Measurements from ENCODE around the gene CTNND2.
"Not testable (repeated sequence)": the region's sequence is repeated elsewhere in the genome, so short reads cannot be mapped to it uniquely, and the experiment has no call there.

Gene CTNND2

GRCh38 chr5:11121885-11122284 lies 782.4 kb downstream of the CTNND2 start:
- no peak overlapping the region for H2AFZ ChIP-seq (ENCODE audit: low read depth, low read length)
- H3K4me3 ChIP-seq (ENCODE audit: low read length) = no peak overlapping the region
- H3K9me3 ChIP-seq (ENCODE audit: low read length) = peaks cover 3% of the 10 kb centered on the region
- peaks cover 16% of the 10 kb centered on the region for H3K36me3 ChIP-seq (ENCODE audit: insufficient read depth, low read length)
- H3K27me3 ChIP-seq (ENCODE audit: insufficient read depth, low read length) = no peaks in the 10 kb centered on the region
- no peaks in the 10 kb centered on the region for H3K4me1 ChIP-seq (ENCODE audit: insufficient read depth, low read length)

GRCh38 chr5:11110128-11110527 lies 794.1 kb downstream of the CTNND2 start:
- H3K4me3 ChIP-seq (ENCODE audit: low read length) = no peak overlapping the region
- H3K9me3 ChIP-seq (ENCODE audit: low read length) = peaks cover 4% of the 10 kb centered on the region
- no peak overlapping the region for H2AFZ ChIP-seq (ENCODE audit: low read depth, low read length)
- H3K36me3 ChIP-seq (ENCODE audit: insufficient read depth, low read length) = peaks cover 31% of the 10 kb centered on the region
- no peaks in the 10 kb centered on the region for H3K27me3 ChIP-seq (ENCODE audit: insufficient read depth, low read length)
- peaks cover under 1% of the 10 kb centered on the region for H3K4me1 ChIP-seq (ENCODE audit: insufficient read depth, low read length)

GRCh38 chr5:11105696-11106095 lies 798.5 kb downstream of the CTNND2 start:
- H3K9me3 ChIP-seq (ENCODE audit: low read length) = no peaks in the 10 kb centered on the region
- H3K4me1 ChIP-seq (ENCODE audit: insufficient read depth, low read length) = peaks cover 14% of the 10 kb centered on the region
- H3K36me3 ChIP-seq (ENCODE audit: insufficient read depth, low read length) = peaks cover 19% of the 10 kb centered on the region
- H3K27me3 ChIP-seq (ENCODE audit: insufficient read depth, low read length) = no peaks in the 10 kb centered on the region
- no peak overlapping the region for H3K4me3 ChIP-seq (ENCODE audit: low read length)
- no peak overlapping the region for H2AFZ ChIP-seq (ENCODE audit: low read depth, low read length)

DNA sequence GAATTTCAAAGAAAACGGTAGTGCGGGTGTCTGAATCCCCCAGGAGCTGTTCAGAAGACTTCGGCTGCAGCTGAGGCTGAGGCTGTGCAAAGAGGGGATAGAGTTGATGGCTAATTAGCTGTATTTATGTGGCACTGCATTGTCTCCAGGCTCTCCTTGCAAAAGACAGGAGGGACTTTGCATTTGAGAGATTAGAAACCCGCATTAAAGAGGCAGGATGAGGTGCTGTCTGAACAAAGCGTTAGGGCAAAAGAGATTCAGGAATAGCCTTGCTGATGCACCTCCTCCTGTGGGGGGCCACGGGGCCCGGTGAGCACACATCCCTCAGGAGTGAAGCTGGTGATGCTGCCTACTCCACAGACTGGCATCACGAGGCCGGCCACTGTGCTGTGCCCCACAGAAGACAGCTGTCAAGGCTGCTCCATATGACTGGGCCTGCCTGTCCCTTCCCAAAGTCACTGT lies 799.6 kb downstream of the CTNND2 start:
- Histone ChIP-seq H3K36me3 (ENCODE audit: insufficient read depth, low read length) (peaks cover 10% of the 10 kb centered on the region), H3K9me3 (ENCODE audit: low read length) (no peaks in the 10 kb centered on the region), H3K27me3 (ENCODE audit: insufficient read depth, low read length) (no peaks in the 10 kb centered on the region), H3K4me3 (ENCODE audit: low read length) (no peak overlapping the region), H2AFZ (ENCODE audit: low read depth, low read length) (no peak overlapping the region), H3K4me1 (ENCODE audit: insufficient read depth, low read length) (peaks cover 16% of the 10 kb centered on the region)

DNA sequence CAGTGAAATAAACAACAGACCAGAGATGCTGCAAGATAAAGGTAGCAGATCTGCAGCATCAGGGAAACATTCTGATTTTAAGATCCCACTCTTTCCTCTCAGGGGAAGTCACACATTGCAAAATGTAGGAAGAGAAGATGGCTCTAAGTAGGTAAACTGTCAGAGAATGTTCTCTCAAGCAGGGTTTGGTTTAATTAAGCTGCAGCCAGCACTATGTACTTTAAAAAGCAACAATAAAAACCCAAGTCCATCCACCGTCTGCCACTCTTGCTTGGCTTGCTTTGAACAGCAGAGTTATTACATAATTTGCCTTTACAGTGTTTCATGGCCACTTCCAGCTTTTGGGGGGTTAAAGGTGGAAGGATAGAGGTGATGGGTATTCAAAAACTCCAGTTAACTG lies 800.0 kb downstream of the CTNND2 start:
- no peak overlapping the region for H3K4me3 ChIP-seq (ENCODE audit: low read length)
- no peaks in the 10 kb centered on the region for H3K9me3 ChIP-seq (ENCODE audit: low read length)
- peaks cover 16% of the 10 kb centered on the region for H3K4me1 ChIP-seq (ENCODE audit: insufficient read depth, low read length)
- no peak overlapping the region for H2AFZ ChIP-seq (ENCODE audit: low read depth, low read length)
- peaks cover 10% of the 10 kb centered on the region for H3K36me3 ChIP-seq (ENCODE audit: insufficient read depth, low read length)
- H3K27me3 ChIP-seq (ENCODE audit: insufficient read depth, low read length) = no peaks in the 10 kb centered on the region

DNA sequence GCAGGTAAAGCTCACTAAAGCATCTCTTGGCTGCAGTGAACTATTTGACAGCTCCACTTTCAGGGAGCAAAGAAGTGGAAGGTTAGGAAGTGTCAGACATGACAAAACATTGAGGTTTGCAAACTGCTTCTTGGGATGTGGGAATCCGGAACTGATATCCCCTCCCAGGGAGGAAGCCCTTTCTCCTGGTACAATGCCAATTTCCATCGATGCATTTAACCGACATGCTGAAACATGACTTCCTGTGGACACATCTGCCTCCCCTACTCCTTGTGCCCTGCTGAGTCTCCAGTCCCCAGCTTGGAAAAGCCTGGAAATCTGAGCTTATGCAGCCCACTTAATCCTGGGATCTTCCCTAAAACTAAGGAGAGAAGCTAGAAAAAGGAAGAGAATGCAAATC lies 820.1 kb downstream of the CTNND2 start:
- Histone ChIP-seq H3K4me1 (ENCODE audit: insufficient read depth, low read length) (no peaks in the 10 kb centered on the region), H3K9me3 (ENCODE audit: low read length) (peaks cover 5% of the 10 kb centered on the region), H2AFZ (ENCODE audit: low read depth, low read length) (no peak overlapping the region), H3K4me3 (ENCODE audit: low read length) (no peak overlapping the region), H3K36me3 (ENCODE audit: insufficient read depth, low read length) (peaks cover 35% of the 10 kb centered on the region), H3K27me3 (ENCODE audit: insufficient read depth, low read length) (no peaks in the 10 kb centered on the region)

GRCh38 chr5:11082404-11082945 lies 821.8 kb downstream of the CTNND2 start:
- Histone ChIP-seq H3K27me3 (ENCODE audit: insufficient read depth, low read length) (no peaks in the 10 kb centered on the region), H3K4me1 (ENCODE audit: insufficient read depth, low read length) (no peaks in the 10 kb centered on the region), H2AFZ (ENCODE audit: low read depth, low read length) (no peak overlapping the region), H3K36me3 (ENCODE audit: insufficient read depth, low read length) (peaks cover 37% of the 10 kb centered on the region), H3K4me3 (ENCODE audit: low read length) (no peak overlapping the region), H3K9me3 (ENCODE audit: low read length) (peaks cover 3% of the 10 kb centered on the region)

DNA sequence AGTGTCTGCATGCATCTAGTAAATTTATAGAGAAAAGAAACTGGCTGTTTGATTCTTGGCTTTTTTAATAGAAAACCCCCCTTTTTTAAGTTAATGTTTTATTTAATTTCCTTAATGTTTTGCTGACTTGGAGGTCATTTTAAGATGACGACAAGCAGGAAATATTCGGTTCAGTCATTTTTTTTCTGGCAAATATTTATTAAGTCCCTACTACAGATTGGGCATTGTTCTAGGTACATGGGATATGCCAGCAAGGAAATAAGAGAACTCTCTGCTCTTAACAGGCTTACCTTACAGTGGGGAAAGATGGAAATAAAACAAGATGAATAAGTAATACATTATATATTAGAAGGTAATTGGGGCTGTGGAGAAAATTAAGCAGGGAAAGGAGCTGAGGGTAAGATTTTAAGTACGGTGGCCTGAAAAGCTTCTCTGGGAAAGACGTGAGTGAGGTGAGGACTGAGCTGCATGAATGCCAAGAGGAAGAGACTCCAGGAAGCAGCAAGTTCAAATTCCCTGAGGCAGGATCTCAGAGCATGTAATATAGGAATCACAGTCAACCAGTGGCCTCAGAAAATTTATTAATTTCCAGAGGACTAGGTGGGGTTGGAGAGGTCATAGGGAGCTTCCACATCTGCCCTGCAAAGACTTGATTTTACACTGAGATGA lies 827.2 kb downstream of the CTNND2 start:
- peaks cover 25% of the 10 kb centered on the region for H3K36me3 ChIP-seq (ENCODE audit: insufficient read depth, low read length)
- H3K27me3 ChIP-seq (ENCODE audit: insufficient read depth, low read length) = no peaks in the 10 kb centered on the region
- H3K9me3 ChIP-seq (ENCODE audit: low read length) = no peaks in the 10 kb centered on the region
- H3K4me1 ChIP-seq (ENCODE audit: insufficient read depth, low read length) = no peaks in the 10 kb centered on the region
- H2AFZ ChIP-seq (ENCODE audit: low read depth, low read length) = no peak overlapping the region
- H3K4me3 ChIP-seq (ENCODE audit: low read length) = no peak overlapping the region

DNA sequence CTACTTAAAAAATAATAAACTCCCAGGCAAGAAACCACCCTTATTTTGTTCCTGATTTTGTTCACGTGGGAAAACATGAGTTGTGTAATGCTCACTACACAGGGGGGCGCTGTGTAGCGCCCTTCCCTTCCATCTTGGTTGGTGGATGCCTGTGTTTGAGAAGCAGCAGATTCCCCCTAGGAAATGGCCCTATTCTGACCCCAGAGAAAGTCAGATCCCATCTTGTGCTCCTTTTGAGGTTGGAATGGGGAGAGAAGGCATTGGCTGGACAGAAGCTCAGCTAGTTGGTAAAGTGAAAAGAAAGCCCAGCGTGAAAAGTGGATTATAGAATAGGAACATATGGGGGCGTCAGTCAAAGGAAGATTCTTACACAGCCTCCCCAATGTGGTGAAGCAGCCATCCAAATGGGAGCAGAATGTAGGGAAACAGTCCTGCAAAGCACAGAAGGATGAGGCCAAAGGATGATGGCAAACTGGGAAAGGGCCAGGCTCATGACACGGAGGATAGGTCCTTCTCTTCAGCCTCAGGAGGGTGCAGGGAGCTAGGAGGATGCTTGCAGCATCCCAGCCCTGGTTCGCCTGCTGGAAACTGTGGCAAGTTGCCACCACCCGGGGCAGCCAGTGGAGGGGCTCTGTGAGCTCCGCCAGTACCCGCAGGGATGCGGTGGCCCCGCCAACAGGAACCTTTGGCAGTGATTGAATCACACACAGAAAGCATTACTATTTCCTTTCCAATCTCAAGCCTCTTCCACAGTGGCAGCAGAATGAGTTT lies 829.0 kb downstream of the CTNND2 start:
- Histone ChIP-seq H3K4me3 (ENCODE audit: low read length) (no peak overlapping the region), H3K36me3 (ENCODE audit: insufficient read depth, low read length) (peaks cover 15% of the 10 kb centered on the region)

GRCh38 chr5:11072568-11072967 lies 831.7 kb downstream of the CTNND2 start:
- no peak overlapping the region for H2AFZ ChIP-seq (ENCODE audit: low read depth, low read length)
- H3K4me1 ChIP-seq (ENCODE audit: insufficient read depth, low read length) = no peaks in the 10 kb centered on the region
- H3K27me3 ChIP-seq (ENCODE audit: insufficient read depth, low read length) = no peaks in the 10 kb centered on the region
- H3K4me3 ChIP-seq (ENCODE audit: low read length) = no peak overlapping the region
- H3K9me3 ChIP-seq (ENCODE audit: low read length) = peaks cover 4% of the 10 kb centered on the region
- peaks cover 9% of the 10 kb centered on the region for H3K36me3 ChIP-seq (ENCODE audit: insufficient read depth, low read length)

More for the DNA sequence above, 829.0 kb downstream of the CTNND2 start:
- Histone ChIP-seq H2AFZ (ENCODE audit: low read depth, low read length) (no peak overlapping the region), H3K27me3 (ENCODE audit: insufficient read depth, low read length) (no peaks in the 10 kb centered on the region), H3K4me1 (ENCODE audit: insufficient read depth, low read length) (no peaks in the 10 kb centered on the region), H3K9me3 (ENCODE audit: low read length) (peaks cover 2% of the 10 kb centered on the region)

DNA sequence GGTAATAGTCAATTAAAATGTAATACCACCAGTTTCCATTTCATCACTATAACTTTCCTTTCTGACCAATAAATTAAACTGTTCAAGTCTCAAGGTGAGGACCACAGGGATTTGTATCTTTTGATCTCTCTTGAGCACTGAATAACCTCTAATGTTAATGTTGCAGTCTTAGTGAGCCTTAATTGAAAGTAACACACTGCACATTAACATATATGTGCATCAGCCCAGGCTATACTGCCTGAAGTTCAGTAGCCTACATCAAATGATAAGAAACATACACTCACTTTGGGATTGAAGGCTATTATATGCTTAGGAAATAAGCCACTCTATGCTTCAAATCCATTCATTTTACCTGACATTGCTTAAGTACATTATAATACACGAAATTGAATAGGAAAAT lies 832.2 kb downstream of the CTNND2 start:
- Histone ChIP-seq H3K27me3 (ENCODE audit: insufficient read depth, low read length) (no peaks in the 10 kb centered on the region), H2AFZ (ENCODE audit: low read depth, low read length) (no peak overlapping the region), H3K4me1 (ENCODE audit: insufficient read depth, low read length) (no peaks in the 10 kb centered on the region), H3K4me3 (ENCODE audit: low read length) (no peak overlapping the region), H3K9me3 (ENCODE audit: low read length) (peaks cover 4% of the 10 kb centered on the region), H3K36me3 (ENCODE audit: insufficient read depth, low read length) (peaks cover 6% of the 10 kb centered on the region)

DNA sequence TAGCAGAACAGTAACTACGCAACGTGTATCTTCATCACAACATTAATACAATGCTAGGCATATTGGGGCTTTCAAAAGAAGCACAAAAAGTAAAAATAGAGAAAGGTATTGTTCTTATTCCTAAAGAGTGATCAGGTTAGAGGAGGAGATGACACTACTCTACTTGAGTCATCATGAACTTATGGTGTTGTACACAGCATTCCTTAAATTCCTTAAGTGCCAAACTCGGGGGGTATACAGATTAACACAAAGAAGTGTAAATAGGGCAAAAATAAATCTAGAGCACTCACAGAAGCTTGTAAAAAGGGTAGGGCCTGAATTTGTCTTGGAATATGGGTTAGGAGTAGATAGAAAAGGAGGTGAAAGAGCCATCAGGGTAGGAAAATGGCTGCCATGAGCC lies 835.2 kb downstream of the CTNND2 start:
- Histone ChIP-seq H3K36me3 (ENCODE audit: insufficient read depth, low read length) (peaks cover 1% of the 10 kb centered on the region), H3K27me3 (ENCODE audit: insufficient read depth, low read length) (no peaks in the 10 kb centered on the region), H3K4me1 (ENCODE audit: insufficient read depth, low read length) (no peaks in the 10 kb centered on the region), H3K9me3 (ENCODE audit: low read length) (peaks cover 4% of the 10 kb centered on the region), H3K4me3 (ENCODE audit: low read length) (no peak overlapping the region), H2AFZ (ENCODE audit: low read depth, low read length) (no peak overlapping the region)

- not testable (repeated sequence) for H3K36me3 ChIP-seq (ENCODE audit: insufficient read depth, low read length); H2AFZ ChIP-seq (ENCODE audit: low read depth, low read length); H3K4me3 ChIP-seq (ENCODE audit: low read length); H3K4me1 ChIP-seq (ENCODE audit: insufficient read depth, low read length); H3K27me3 ChIP-seq (ENCODE audit: insufficient read depth, low read length); H3K9me3 ChIP-seq (ENCODE audit: low read length)
These were observed 838.5 kb downstream of the CTNND2 start for GRCh38 chr5:11065723-11066122.

All from neuron (in vitro differentiated cells).